GM12874 (cell line): ENCODE results near the gene PAPPA2.

Experiments
- CTCF ChIP-seq: IDR thresholded peaks from 2 replicates; pipeline ENCODE4 v1.5.1; 2011; ENCODE audit warnings: low read depth, mild to moderate bottlenecking, control low read depth, low read length, moderate library complexity; ENCODE audit not compliant: insufficient read depth

Gene PAPPA2

GRCh38 chr1:176595217-176595616, 132.2 kb downstream of the PAPPA2 start:
- no peak for TF ChIP-seq CTCF

GRCh38 chr1:176601348-176601747, 138.4 kb downstream of the PAPPA2 start:
- TF ChIP-seq CTCF: no peak

- no peak for TF ChIP-seq CTCF
Measured at GRCh38 chr1:176602388-176603004, 139.5 kb downstream of the PAPPA2 start.

GRCh38 chr1:176603696-176604095, 140.7 kb downstream of the PAPPA2 start:
- no peak for TF ChIP-seq CTCF

GRCh38 chr1:176604461-176604860, 141.5 kb downstream of the PAPPA2 start:
- no peak for TF ChIP-seq CTCF

- no peak for TF ChIP-seq CTCF
Measured at GRCh38 chr1:176605176-176605575, 142.2 kb downstream of the PAPPA2 start.

GRCh38 chr1:176609556-176610408, 146.8 kb downstream of the PAPPA2 start:
- TF ChIP-seq CTCF: no peak
